ENCODE data around the gene EIF2B1.
"Not testable (repeated sequence)": the region's sequence is repeated elsewhere in the genome, so short reads cannot be mapped to it uniquely, and the experiment has no call there.

Gene EIF2B1

DNA sequence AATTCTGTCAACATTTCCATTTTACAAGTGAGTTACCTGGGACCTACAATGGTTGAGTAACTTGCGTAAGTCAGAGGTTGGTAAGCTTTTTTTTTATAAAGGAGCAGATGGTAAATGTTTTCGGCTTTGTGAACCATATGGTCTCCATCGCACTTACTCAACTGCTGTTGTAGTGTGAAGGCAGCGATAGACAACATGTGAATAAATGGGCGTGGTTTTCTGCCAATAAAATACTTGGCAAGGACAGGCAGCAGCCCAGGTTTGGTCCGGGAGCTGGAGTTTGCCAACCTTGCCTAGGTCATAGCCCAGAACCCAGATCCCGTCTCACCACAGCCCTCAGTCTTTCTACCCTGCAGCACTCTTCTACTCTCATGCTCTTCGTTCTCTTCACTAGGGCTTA lies 25.3 kb downstream of the EIF2B1 start:
- Histone ChIP-seq H3K27ac (ENCODE audit: low read depth, low read length) (no peak overlapping the region), H3K4me3 (ENCODE audit: low read length) (no peak overlapping the region), H3K36me3 (ENCODE audit: control insufficient read depth, insufficient read depth, low read length) (peaks cover 37% of the 10 kb centered on the region), H3K4me1 (ENCODE audit: control insufficient read depth, insufficient read depth, low read length) (no peaks in the 10 kb centered on the region), H3K9ac (ENCODE audit: low read length) (no peak overlapping the region), H3K27me3 (ENCODE audit: control insufficient read depth, insufficient read depth, low read length) (no peaks in the 10 kb centered on the region)

DNA sequence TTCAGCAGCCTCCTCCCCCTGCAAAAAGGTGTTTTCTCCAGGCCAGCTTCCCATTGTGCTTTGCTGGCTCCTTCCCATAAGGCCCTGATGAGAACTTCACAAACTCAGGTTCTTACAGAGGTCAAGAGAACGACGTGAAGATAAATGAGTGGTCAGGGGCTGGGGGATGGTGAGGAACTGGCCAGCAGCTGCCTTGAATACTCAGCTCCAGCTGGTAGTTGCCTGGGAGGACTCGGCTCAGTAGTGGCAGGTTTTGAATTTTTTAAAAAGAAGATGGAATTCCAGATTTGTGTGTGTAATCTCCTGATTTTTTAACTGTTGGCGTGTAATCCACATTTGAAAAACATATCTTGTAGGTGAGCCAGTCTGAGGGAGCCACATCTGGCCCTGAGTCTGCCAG lies 25.7 kb downstream of the EIF2B1 start:
- H3K27ac ChIP-seq (ENCODE audit: low read depth, low read length) = no peak overlapping the region
- no peaks in the 10 kb centered on the region for H3K27me3 ChIP-seq (ENCODE audit: control insufficient read depth, insufficient read depth, low read length)
- no peak overlapping the region for H3K9ac ChIP-seq (ENCODE audit: low read length)
- H3K4me1 ChIP-seq (ENCODE audit: control insufficient read depth, insufficient read depth, low read length) = peaks cover 1% of the 10 kb centered on the region
- no peak overlapping the region for H3K4me3 ChIP-seq (ENCODE audit: low read length)
- peaks cover 37% of the 10 kb centered on the region for H3K36me3 ChIP-seq (ENCODE audit: control insufficient read depth, insufficient read depth, low read length)

GRCh38 chr12:123603495-123603894 lies 30.0 kb downstream of the EIF2B1 start:
- not testable (repeated sequence) for H3K27ac ChIP-seq (ENCODE audit: low read depth, low read length); H3K9ac ChIP-seq (ENCODE audit: low read length); H3K27me3 ChIP-seq (ENCODE audit: control insufficient read depth, insufficient read depth, low read length); H3K4me3 ChIP-seq (ENCODE audit: low read length); H3K4me1 ChIP-seq (ENCODE audit: control insufficient read depth, insufficient read depth, low read length)
- H3K36me3 ChIP-seq (ENCODE audit: control insufficient read depth, insufficient read depth, low read length) = peaks cover 18% of the 10 kb centered on the region

GRCh38 chr12:123602651-123603195 lies 30.8 kb downstream of the EIF2B1 start:
- Histone ChIP-seq H3K36me3 (ENCODE audit: control insufficient read depth, insufficient read depth, low read length) (peaks cover 12% of the 10 kb centered on the region), H3K9ac (ENCODE audit: low read length) (peak overlapping the region; percentile 80), H3K27ac (ENCODE audit: low read depth, low read length) (peak overlapping the region; percentile 89)

DNA sequence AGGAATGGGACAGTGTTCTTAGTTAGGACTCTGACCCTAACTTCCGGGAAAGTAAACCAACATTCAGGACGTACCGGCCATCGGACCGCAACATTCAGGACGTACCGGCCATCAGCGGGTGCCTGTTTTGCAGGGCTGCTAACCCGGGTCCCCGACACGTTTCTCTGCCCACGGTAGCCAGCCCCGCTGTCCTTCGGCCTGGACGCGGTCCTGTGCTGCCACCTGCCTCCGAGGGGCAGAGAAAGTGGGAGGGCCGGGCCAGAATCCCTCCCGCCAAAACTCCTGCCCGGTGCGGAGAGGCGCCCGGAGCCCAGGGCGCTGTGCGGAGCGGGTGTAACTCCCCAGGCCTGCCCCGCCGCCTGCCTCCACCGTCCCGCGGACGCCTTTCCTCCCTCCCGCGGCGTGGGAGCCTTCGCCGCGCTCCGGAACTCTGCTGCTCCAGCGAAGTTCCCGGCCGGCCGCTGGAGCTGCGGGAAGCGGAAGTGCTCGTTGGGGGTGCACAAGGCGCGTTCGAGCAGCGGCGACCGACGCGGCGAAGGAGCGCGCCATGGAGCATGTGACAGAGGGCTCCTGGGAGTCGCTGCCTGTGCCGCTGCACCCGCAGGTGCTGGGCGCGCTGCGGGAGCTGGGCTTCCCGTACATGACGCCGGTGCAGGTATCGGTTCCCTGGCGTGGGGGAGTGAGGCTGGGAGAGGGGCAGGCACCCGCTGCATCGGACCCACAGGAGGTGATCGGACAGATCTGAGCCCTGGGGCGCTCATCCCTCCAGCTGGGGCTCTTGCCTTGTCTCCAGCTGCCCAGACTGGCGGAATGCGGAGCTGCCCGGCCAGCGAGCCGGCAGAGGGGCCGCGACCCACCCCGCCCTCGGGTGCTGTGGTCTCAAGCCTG lies 31.6 kb downstream of the EIF2B1 start, which contains the start of gene DDX55:
TSS of gene DDX55 (plus strand) at position 498 of the 888 bp plus-strand sequence. CDS start at position 548, 50 bp downstream.
- Histone ChIP-seq H3K4me1 (ENCODE audit: control insufficient read depth, insufficient read depth, low read length) (peaks cover 4% of the 10 kb centered on the region), H3K9ac (ENCODE audit: low read length) (peak within 1 kb of the TSS; percentile 82), H3K36me3 (ENCODE audit: control insufficient read depth, insufficient read depth, low read length) (peaks cover 9% of the 10 kb centered on the region), H3K4me3 (ENCODE audit: low read length) (peak within 1 kb of the TSS; percentile 99), H3K27ac (ENCODE audit: low read depth, low read length) (peak within 1 kb of the TSS; percentile 89), H3K27me3 (ENCODE audit: control insufficient read depth, insufficient read depth, low read length) (no peaks in the 10 kb centered on the region)

More at GRCh38 chr12:123602651-123603195, 30.8 kb downstream of the EIF2B1 start:
- Histone ChIP-seq H3K4me1 (ENCODE audit: control insufficient read depth, insufficient read depth, low read length) (peaks cover 4% of the 10 kb centered on the region), H3K27me3 (ENCODE audit: control insufficient read depth, insufficient read depth, low read length) (no peaks in the 10 kb centered on the region), H3K4me3 (ENCODE audit: low read length) (peak overlapping the region; percentile 99)

GRCh38 chr12:123599721-123600120 lies 33.8 kb downstream of the EIF2B1 start:
- peaks cover 5% of the 10 kb centered on the region for H3K36me3 ChIP-seq (ENCODE audit: control insufficient read depth, insufficient read depth, low read length)
- H3K4me1 ChIP-seq (ENCODE audit: control insufficient read depth, insufficient read depth, low read length) = peaks cover 4% of the 10 kb centered on the region
- no peak overlapping the region for H3K9ac ChIP-seq (ENCODE audit: low read length)

GRCh38 chr12:123599310-123599709 lies 34.2 kb downstream of the EIF2B1 start:
- no peak overlapping the region for H3K27ac ChIP-seq (ENCODE audit: low read depth, low read length)
- H3K36me3 ChIP-seq (ENCODE audit: control insufficient read depth, insufficient read depth, low read length) = peaks cover 7% of the 10 kb centered on the region
- H3K4me3 ChIP-seq (ENCODE audit: low read length) = no peak overlapping the region
- no peak overlapping the region for H3K9ac ChIP-seq (ENCODE audit: low read length)
- no peaks in the 10 kb centered on the region for H3K27me3 ChIP-seq (ENCODE audit: control insufficient read depth, insufficient read depth, low read length)
- H3K4me1 ChIP-seq (ENCODE audit: control insufficient read depth, insufficient read depth, low read length) = peaks cover 4% of the 10 kb centered on the region

More at GRCh38 chr12:123599721-123600120, 33.8 kb downstream of the EIF2B1 start:
- Histone ChIP-seq H3K4me3 (ENCODE audit: low read length) (no peak overlapping the region), H3K27me3 (ENCODE audit: control insufficient read depth, insufficient read depth, low read length) (no peaks in the 10 kb centered on the region), H3K27ac (ENCODE audit: low read depth, low read length) (no peak overlapping the region)

DNA sequence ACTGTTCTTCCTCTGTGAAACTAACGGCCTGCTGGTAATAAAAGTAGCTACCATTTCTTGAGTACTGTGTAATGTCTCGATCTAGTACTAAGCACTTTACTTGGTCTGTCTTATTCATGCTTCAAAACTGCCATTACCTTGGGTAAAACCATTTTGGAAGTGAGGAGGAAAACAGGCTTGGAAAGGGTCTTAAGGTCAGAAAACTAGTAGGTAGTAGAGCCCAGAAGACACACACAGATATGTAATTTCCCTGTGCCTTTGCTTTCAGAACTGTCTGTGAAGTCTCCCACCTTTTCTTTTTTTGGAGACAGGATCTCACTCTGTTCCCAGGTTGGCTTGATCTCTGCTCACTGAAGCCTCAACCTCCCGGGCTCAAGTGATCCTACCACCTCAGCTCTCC lies 35.0 kb downstream of the EIF2B1 start:
- H3K36me3 ChIP-seq (ENCODE audit: control insufficient read depth, insufficient read depth, low read length) = peaks cover 8% of the 10 kb centered on the region
- no peak overlapping the region for H3K4me3 ChIP-seq (ENCODE audit: low read length)
- peaks cover 4% of the 10 kb centered on the region for H3K4me1 ChIP-seq (ENCODE audit: control insufficient read depth, insufficient read depth, low read length)
- H3K27me3 ChIP-seq (ENCODE audit: control insufficient read depth, insufficient read depth, low read length) = no peaks in the 10 kb centered on the region
- no peak overlapping the region for H3K9ac ChIP-seq (ENCODE audit: low read length)
- no peak overlapping the region for H3K27ac ChIP-seq (ENCODE audit: low read depth, low read length)

- Histone ChIP-seq H3K27ac (ENCODE audit: low read depth, low read length) (no peak overlapping the region), H3K4me3 (ENCODE audit: low read length) (no peak overlapping the region), H3K9ac (ENCODE audit: low read length) (no peak overlapping the region), H3K36me3 (ENCODE audit: control insufficient read depth, insufficient read depth, low read length) (peaks cover 12% of the 10 kb centered on the region), H3K27me3 (ENCODE audit: control insufficient read depth, insufficient read depth, low read length) (no peaks in the 10 kb centered on the region), H3K4me1 (ENCODE audit: control insufficient read depth, insufficient read depth, low read length) (no peaks in the 10 kb centered on the region)
These were observed 36.4 kb downstream of the EIF2B1 start for GRCh38 chr12:123597100-123597499.

- Histone ChIP-seq H3K4me1 (ENCODE audit: control insufficient read depth, insufficient read depth, low read length) (no peaks in the 10 kb centered on the region), H3K27ac (ENCODE audit: low read depth, low read length) (no peak overlapping the region), H3K27me3 (ENCODE audit: control insufficient read depth, insufficient read depth, low read length) (no peaks in the 10 kb centered on the region), H3K4me3 (ENCODE audit: low read length) (no peak overlapping the region), H3K9ac (ENCODE audit: low read length) (no peak overlapping the region), H3K36me3 (ENCODE audit: control insufficient read depth, insufficient read depth, low read length) (peaks cover 12% of the 10 kb centered on the region)
These were observed 37.8 kb downstream of the EIF2B1 start for GRCh38 chr12:123595729-123596128.

DNA sequence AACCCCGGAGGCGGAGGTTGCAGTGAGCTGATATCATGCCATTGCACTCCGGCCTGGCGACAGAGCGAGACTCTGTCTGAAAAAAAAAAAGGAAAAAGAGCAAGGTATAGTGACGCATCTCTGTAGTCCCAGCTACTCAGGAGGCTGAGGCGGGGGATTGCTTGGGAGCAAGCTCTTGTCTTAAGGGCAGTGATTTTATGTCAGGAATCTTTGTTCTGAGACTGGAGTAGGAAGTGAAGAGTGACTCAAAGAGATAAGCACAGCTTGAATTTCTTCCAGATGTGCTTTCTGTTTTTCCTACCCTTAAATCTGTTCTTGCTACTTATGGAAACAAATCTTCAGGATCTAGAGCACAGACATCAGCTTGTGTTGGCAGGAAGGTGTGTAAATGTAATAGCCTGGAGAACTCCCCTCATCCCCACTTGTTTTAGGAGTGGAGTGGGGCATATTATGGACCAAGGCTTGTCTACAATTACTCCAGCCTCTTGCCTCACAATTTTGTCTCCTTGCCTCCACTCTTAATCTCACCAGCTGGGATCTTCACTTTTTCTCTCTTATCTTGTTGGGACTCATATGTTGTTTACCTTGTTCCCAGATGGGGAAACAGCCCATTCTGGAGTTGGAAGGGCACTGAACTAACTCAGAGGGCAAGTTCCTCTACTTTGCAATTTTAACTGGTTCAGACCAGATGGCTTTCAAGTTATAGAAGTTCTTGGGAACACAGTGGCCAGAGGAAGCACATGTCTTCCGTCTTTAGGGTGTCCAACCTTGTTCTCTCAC lies 41.6 kb downstream of the EIF2B1 start:
- H3K4me3 ChIP-seq (ENCODE audit: low read length) = no peak overlapping the region
- peaks cover 5% of the 10 kb centered on the region for H3K4me1 ChIP-seq (ENCODE audit: control insufficient read depth, insufficient read depth, low read length)
- H3K27ac ChIP-seq (ENCODE audit: low read depth, low read length) = no peak overlapping the region
- no peak overlapping the region for H3K9ac ChIP-seq (ENCODE audit: low read length)
- peaks cover 16% of the 10 kb centered on the region for H3K36me3 ChIP-seq (ENCODE audit: control insufficient read depth, insufficient read depth, low read length)
- H3K27me3 ChIP-seq (ENCODE audit: control insufficient read depth, insufficient read depth, low read length) = no peaks in the 10 kb centered on the region

DNA sequence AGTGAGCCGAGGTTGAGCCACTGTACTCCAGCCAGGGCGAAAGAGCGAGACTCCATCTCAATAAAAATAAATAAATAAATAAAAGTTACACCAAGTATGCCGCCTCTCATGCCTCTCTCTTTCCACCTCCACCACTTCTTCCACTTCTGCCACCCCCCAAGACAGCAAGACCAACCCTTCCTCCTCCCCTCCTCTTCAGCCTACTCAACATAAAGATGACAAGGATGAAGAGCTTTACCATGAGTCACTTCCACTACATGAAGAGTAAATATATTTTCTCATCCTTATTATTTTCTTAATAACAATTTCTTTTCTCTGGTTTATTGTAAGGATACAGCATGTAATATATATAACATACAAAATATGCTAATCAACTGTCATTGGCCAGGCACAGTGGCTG lies 52.7 kb downstream of the EIF2B1 start:
- Histone ChIP-seq H3K9ac (ENCODE audit: low read length) (no peak overlapping the region), H3K4me1 (ENCODE audit: control insufficient read depth, insufficient read depth, low read length) (peaks cover 9% of the 10 kb centered on the region), H3K4me3 (ENCODE audit: low read length) (no peak overlapping the region), H3K27ac (ENCODE audit: low read depth, low read length) (no peak overlapping the region), H3K27me3 (ENCODE audit: control insufficient read depth, insufficient read depth, low read length) (no peaks in the 10 kb centered on the region), H3K36me3 (ENCODE audit: control insufficient read depth, insufficient read depth, low read length) (no peaks in the 10 kb centered on the region)
